Hepatic stellate cell (primary cell): ENCODE results near the gene XK.

Source experiments
- DNase-seq: peaks from one replicate; pipeline ENCODE4 v3.0.0; 2011; ENCODE audit warnings: low spot score

Gene XK

DNA sequence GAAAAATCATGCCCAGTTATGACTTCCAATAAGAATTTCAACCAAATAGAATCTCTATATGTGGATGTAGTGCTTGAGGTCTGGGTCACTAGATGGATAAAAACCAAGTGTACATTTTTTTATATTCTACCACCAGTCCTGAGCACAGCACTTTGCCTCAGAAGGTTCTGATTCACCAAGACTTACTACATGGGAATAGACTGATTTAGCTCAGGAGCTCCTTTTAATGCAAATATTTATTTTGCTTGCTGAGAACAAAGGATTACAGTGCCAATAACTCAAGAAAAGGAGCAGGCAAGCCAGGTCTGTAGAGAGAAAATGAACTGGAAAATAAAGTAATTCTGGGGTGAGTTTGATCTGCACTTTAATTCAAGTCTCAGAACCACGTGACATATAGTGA, 6.4 kb upstream of the XK start:
- no peak for DNase-seq

DNA sequence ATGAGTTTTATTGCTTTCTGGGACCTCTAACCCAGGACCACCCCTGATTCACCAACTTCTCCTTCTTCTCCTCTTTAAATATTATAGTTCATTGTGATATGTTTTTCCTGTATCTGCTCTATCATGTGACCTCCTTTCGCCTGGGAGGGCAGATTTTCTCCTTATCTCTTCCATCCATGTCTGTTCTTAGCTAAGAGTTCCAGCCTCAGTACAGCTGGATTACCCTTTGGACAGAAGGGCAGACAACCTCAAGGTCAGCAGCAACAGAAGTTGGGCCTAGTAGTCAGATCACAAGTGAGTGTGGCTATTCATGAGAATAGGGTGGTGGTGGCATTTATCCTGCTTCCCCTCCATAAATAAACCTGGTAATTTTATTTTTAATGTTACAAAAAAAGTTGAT, 5.7 kb upstream of the XK start:
- DNase-seq = no peak

DNA sequence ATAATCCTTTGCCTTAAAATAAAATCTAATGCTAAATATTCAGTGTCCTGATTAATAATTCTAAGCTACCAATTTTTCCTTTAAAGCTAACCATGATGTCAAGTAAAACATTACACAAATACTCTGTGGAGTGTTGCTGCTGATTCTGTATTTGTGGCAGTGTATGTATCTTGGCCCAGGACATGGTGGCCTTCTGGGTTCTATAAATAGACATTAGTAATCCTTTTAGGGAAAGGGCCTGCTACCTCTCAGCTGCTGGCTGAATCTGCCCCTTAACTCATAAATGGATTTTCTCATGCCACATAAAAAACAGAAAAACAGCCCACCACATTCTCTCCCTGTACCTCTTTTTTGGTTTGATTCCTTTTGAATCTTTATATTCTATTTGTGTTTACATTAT, 1.2 kb upstream of the XK start:
- peak; percentile 11 for DNase-seq

DNA sequence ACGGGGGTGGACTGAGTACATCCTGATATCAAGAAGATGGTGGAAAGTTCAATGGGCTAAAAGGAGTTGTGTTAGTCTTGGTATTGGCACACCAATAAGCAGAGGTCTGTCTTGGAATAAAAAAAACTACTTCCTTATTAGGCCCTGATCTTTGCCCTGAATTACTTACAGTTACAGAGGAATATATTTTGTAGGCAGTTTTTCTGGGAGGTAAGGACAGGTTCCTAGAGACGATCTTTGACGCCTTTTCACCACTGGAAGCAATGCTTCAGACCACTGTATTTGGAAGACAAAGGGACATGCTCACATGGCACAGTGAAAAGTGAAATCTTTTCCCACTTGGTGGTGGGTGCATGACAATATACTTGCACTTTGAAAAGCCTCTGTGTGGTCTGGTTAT, 618 bp upstream of the XK start:
- DNase-seq = no peak

DNA sequence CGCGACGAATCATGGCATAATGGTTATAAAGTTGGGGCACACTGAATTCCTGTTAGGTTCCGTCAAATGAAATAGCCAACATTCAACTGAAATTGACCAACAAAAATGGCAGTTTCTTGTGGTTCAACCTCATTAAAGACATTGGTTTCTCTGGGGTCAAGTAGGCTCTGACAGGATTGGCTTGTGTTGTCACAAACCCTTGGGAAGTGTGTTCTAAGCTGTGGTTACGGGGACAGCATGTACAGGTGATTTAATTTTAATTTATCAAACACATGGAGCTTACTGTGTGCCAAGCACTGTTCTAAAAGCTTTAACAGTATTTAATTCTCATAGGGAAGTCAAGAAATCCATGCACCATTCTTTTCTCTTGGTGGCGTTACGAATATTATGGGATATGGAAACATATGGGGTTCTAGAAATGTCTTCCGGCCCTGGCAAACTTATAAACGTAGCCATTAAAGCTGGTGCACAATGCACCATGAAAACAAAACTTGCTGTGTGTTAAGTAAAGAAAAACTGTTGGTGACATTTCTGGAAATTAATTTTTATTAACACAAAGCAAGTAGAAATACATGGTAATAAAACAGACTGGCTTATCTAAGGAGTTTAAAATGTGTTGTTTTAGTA, 891 bp downstream of the XK start:
- DNase-seq = no peak

DNA sequence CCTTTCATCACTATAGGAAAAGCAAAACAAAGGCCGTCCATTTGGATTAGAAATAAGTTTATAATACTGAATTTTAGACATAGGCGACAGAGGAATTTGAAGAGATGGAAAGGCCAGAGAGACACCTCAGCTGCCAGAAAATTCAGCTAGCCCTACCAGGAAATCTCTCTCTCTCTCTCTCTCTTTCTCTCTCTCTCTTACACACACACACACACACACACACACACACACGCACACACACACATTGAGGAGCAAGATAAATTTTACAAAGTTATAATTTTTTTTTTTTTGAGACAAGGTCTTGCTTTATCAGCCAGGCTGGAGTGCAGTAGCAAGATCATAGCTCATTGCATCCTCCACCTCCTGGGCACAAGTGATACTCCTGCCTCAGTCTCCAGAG, 1.4 kb downstream of the XK start:
- DNase-seq = no peak

DNA sequence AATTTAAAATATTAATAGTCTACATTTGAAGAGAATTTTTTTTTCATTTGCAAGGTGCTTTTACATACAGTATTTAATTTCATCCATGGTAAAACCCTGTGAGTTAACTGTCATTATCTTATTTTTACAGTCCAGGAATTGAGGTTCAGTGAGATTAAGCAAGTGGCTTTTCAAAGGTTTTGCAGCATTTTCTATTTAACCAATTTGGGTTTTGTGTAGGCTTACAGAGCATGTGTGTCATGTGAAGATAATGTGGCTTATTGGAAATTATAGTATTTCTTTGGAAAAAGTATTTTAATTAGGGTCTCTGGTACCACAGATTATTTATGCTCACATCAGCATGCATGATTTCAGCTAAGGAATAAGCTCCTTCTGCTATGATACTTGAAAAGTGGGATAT, 4.5 kb downstream of the XK start:
- DNase-seq = no peak

DNA sequence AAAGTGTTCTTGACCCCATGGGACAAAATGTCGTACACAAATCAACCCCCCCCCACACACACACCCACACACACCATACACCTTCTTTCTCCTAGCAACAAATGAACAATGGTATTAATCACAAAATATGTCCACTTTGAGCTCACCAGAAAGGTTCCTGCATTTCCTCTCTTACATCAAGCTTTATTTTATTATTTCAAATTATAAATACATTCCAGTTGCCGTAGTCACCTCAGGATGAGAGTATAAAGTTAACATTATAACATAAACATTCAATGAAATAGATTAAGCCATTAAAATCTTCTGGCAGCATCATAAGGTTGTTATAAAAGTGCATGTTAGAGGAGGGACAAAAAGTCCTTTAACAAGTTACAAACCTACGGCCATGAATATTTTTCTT, 7.3 kb downstream of the XK start:
- peak; percentile 19 for DNase-seq

DNA sequence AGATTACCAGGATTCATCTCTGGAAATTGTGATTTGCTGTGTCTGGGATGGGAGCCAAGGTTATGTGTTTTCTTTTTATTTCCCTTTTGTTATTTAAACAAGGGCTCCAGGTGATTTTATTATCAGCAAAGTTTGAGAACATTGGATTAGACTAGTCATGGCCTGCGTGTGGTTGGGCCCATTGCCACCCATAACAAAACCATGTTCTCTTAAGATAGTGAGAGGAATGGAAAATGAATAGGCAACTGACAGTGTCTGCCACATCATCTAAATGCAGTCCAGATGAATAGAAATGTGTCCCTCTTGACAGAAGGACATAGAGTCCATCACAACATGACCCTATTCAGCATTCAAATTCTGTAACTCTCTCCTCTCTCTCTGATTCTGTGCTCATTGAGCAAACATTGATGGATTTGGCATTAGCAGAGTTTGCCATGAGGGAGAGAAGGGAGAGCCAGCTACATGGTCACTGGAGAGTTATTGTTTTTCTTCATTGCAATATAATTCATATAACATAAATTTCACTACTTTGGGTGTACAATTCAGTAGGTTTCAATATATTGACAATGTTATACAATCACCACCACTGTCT, 11.7 kb downstream of the XK start:
- DNase-seq = no peak

DNA sequence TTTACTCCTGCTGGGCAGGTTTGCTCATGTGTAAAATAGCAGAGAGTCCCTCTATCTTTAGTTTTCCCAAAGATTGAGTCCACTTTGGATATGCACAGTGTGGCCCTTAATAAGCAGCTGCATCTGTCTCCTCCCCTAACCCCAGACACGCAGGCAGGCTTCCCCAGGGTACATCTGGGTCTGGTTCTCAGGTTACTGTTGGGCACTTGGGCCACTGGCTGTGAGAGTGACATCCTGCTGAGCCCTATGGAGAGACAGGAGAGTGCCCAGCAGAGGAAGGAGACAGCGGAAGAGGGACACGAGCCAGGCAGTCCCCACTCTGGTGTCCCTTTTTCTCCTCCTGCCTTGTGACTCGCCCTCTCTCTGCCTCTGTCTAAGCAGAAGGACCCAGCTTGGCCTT, 16.0 kb downstream of the XK start:
- no peak for DNase-seq

DNA sequence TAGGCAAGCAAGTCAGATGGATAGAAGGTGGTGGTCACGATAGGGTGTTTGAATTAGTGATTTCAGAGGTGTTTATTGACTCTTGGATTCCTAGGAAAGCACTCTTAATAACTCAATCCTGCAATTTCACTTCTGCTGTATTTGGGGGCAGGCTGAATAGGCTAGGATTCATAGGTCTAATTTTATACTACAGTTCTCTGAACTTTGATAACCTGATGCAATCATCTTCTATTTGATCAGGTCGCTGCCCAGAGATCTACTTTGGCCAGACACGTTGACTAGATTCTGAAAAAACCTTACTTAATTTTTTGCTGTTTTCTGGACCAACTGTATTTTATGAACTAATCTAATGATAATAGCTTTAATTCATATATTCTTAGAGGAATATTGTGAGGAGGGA, 26.4 kb downstream of the XK start:
- no peak for DNase-seq

DNA sequence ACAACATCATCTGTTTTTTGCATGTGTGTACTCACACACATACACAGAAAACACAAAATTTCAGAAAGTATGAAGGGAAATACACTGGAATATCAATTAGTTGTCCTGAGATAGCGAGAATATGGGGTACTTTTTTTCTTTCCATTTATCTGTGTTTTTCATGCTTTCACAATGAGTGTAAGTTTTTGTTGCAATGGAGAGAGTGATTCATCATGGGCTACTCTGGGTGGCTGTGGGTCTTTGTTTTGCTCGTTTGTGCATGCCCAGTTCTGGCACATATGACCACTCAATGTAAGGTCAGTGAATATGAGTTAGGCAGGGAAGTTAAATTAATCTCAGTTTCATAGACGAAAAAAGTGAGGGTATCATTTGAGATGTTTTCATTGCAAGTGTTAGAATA, 26.9 kb downstream of the XK start:
- DNase-seq = no peak

DNA sequence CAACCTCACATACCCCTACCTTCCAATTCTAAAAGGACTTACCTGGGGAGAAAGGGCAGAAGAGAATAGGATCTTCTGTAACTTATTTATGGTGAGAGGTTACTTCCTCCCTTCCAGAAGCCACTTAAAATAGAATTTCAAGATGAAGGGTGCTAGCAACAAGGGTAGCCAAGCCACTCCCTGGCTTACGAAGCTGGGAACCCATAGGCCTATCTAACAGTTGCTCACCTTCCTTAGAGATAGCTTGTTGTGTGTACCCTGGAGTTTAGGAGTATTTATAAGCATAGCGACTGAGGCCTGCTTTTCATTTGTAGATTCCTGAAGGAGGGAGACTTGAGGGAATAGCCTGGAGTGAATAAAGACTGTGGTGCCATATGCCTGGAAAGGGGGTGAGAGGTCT, 28.9 kb downstream of the XK start:
- DNase-seq = no peak

DNA sequence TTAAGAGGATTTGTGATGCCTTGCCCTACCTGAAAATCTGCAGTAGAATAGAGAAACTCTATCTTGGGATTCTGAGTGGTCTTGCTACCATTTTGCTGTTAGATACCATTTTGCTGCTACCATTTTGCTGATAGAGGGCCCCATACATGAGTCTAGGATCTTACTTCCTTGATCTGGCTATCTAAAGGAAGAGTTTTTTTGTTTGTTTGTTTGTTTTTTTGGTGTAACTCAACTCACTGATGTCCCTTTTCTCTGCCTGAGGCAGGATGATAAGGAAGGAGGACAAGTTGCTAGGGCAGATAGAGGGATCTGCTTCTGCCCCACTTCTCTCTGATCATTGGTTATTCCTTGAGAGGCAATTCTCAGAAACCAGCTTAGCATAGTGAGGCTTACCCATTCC, 31.0 kb downstream of the XK start:
- DNase-seq = no peak

DNA sequence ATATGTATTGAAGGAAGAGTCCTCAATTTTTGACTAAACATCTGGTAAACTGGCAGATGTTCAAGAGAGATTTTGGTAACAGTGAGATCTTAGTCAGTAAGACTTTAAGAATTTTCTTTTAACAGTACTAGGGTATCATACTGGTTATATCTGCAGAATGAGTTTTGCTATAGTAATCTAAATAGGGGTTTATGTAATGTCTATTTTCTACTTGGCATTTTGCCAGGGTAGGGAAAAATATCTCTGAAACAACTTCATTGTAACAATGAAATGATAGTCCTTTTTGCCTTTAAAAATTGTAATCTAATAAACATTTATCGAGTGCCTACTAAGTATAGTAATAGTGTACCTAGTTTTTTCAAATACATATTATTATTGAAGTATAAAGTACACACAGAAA, 32.1 kb downstream of the XK start:
- DNase-seq = no peak

DNA sequence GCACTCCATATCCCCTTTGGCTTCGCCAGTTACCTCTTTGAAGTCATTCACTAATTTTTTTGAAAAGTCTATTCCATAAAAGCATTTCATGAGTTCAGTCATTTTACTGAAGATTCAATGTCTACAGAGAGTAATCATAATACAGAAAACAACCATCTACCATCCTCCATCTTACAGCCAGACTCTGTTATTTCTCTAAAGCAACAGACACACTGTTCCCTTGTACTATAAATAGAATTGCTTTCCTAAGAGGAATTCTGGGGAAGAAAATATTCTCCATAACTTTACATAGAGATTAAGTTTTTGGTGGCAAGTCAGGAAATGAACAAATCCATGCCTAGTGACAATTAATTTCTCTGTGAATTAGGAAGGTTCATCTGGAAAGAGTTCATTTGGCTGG, 37.0 kb downstream of the XK start:
- DNase-seq = no peak

DNA sequence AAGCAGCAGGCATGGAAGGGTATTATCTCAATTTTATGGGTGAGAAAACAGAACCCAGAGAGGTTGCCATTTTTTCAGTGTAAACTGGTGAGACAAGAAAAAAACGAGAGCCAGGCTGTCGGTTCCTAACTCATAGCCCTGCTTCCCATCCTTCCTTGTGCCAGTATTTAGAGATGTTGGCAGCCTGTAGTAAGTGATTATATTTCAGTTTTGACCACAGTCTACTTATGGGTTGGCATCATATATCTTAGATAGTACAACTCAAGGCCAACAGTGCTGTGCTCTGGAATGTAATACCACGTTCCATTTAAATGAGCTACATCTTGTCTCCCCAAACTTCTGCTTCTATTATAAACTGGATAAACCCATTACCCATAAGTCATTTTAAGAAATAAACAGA, 40.8 kb downstream of the XK start:
- no peak for DNase-seq

DNA sequence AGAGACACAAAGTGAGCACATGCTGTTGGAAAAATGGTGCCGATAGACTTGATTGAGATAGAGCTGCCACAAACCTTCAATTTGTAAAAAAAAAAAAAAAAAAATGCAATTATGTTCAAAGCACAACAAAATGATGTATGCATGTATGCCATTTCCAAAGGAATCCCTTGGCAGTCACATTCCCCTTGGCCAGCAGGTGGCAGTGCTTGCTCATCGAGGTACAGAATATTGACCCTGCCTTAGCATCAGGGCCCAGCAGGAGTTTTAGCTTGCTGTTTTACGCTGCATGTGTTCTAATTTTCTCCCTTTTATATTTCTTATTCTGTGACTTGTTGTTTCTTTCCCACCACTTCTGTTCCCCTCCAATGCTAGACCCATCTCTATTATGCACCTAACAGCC, 59.8 kb downstream of the XK start:
- DNase-seq = peak; percentile 40

DNA sequence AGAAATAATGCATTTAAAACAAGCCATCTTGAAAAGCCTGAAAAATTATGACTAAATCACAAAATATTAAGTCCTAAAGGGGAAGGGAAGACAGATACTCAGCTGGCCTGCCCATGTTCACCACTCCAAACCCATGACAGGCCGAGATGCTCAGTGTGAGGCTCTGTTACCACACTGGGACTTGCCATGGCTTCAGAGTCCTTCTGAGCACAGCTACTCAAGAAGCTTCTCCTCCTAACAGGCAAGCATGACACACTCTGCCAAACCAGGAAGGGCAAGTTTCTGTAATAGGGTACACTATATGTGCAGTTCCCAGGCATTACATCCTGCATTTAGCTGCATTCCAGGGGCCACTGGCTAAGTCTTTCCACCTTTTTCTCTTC, 60.2 kb downstream of the XK start:
- DNase-seq = no peak

DNA sequence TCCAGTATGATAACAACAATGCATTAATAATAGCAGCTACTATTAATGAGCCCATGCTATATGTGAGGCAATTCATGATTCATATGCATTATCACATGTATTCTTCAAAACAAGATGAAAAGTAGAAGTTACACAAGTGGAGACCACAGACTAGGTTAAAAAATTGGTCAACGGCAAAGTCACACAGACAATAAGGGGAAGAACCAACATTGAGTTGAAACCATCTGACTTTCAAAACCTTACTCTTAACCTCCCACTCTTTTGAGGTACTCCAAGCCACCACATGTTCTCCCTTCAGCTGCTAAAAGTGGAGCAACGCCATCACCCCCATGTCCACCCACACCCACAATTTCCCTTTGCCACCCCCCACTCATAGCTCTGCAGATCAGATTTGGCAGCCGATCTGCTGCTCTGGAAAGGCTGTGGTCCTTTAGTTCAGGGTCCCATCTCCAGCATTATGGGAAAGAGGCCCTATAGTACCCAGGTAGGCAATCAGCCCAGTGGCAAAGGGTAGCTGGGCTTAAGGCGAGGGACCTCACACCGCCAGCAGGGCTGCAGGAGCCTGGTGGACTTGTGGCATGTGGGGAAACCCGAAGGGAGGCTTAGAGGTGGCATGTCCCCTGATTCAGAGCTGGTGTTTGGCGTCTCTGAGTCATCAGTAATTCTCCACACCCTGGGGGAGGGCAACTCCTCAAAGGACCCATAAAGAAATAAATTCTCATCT, 60.8 kb downstream of the XK start:
- DNase-seq = no peak

DNA sequence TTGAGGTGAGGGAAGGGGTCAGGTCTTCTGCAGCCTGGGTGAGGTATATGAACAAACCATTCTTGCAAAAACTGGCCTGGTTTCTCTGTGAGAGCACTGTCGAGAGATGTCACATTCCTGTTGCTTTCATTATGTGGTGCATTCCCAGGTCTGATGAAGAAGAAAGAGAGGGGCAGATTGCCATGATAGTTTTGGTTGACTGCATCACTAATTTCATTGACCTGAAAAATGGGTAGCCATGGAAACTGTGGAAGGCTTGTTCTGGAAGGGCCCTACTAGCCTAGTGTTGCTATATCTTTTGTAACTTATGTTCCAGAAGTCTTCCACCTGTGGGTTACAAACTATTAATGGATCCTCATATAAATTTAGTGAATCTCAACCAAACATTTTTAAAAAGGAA, 61.4 kb downstream of the XK start:
- no peak for DNase-seq

DNA sequence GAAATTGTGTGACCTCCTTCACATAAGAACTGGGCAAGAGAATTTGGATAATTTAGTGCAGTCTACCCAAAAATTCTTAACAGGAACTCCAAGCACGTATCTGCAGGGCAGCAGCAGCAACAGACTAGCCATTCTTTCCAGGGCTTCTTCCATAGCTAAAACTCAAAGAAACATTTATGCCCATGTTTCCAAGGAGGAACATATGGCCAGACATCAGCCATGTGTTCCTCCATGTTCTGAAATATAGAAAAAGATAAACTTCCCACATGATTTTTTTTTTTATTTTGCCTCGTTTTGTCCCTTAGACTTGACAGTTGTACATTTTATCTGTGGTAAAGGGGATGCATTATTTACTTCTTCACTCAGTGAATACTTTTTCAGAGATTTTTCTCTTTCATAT, 66.7 kb downstream of the XK start:
- DNase-seq = no peak

DNA sequence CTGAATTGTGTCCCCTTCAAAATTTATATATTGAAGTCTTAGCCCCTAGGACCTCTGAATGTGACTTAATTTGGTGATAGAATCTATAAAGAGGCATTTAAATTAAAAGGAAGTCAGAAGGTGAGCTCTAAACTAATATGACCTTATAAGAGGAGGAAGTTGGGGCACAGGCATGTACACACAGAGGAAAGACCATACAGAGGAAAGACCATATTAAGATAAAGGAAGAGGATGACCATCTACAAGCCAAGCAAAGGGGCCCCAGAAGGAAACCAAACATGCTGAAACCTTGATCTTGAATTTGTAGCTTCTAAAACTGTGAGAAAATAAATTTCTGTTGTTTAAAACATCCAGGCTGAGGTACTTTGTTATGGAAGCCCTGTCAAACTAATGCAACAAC, 67.3 kb downstream of the XK start:
- no peak for DNase-seq

DNA sequence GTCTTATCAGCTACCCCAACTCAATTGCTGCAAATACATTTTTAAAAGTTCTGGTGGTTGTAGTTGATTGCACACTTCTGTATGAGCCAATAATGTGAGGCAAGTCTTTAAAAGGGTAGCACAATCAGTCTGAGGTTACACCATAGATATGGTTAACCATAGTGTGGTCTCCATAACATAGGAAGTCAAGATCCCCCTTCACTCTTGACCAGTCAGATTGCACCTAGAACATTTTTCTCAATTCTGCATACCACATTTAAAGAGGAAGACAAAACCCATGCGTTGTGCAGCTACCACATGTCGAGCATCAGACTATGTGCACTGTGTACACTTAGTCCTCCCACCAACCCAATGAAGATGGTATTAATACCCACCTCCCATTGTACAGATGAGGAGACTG, 67.8 kb downstream of the XK start:
- no peak for DNase-seq
